GM13977 (cell line): ENCODE data around the gene ARG1.

Source experiments
- DNase-seq: peaks from one replicate; pipeline ENCODE4 v3.0.0; 2012; ENCODE audit warnings: low spot score
- in situ Hi-C: fragments of 300-500 bp; cut with MboI; formaldehyde crosslinking; loops from one replicate; pipeline ENCODE4 v1.12.0; 2022; ENCODE audit warnings: low sequenced_read_pairs, low pct_unique_long_range_greater_than_20kb, mixed read lengths, inconsistent platforms; ENCODE audit not compliant: unreplicated experiment
- TF ChIP-seq, protein P1 (sequence below): IDR thresholded peaks from 2 replicates; pipeline ENCODE4 v1.5.1; 2012; ENCODE audit warnings: mild to moderate bottlenecking, control low read depth; ENCODE audit not compliant: insufficient read depth; ENCODE audit errors: extremely low read depth, missing control alignments

ARG1 gene

GRCh38 chr6:131627724-131628682 is 55.0 kb downstream of the ARG1 start, which contains the start of gene MED23:
Gene MED23 (minus strand): TSS chr6:131628242. CDS start chr6:131628049, 193 bp downstream.
- in situ Hi-C loops = no loop called here
- TF ChIP-seq, protein P1, sequence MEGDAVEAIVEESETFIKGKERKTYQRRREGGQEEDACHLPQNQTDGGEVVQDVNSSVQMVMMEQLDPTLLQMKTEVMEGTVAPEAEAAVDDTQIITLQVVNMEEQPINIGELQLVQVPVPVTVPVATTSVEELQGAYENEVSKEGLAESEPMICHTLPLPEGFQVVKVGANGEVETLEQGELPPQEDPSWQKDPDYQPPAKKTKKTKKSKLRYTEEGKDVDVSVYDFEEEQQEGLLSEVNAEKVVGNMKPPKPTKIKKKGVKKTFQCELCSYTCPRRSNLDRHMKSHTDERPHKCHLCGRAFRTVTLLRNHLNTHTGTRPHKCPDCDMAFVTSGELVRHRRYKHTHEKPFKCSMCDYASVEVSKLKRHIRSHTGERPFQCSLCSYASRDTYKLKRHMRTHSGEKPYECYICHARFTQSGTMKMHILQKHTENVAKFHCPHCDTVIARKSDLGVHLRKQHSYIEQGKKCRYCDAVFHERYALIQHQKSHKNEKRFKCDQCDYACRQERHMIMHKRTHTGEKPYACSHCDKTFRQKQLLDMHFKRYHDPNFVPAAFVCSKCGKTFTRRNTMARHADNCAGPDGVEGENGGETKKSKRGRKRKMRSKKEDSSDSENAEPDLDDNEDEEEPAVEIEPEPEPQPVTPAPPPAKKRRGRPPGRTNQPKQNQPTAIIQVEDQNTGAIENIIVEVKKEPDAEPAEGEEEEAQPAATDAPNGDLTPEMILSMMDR = peak; percentile 100
- peak; percentile 81 for DNase-seq

GRCh38 chr6:131628726-131629125 is 55.7 kb downstream of the ARG1 start:
- TF ChIP-seq, protein P1 = no peak
- in situ Hi-C loops = no loop called here
- DNase-seq = no peak

DNA sequence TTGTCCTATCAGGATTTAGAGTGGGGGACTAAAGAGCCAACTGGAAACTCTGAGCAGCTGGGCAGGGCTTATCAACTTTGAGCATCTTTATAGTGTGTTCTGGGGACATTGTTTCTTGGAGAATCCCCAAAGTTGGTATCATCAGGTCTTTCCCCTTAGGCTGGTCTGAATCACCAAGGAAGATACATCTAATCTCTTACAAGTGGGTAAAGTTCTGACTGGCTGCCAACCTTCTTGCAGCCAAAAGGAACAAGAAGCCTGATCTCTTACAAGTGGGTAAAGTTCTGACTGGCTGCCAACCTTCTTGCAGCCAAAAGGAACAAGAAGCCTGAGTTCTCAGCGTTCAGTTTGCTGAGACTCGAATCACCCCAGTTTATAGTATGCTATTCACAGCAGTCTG is 56.6 kb downstream of the ARG1 start:
- DNase-seq = no peak
- in situ Hi-C loops = no loop called here
- TF ChIP-seq, protein P1 = no peak

GRCh38 chr6:131631625-131632289 is 58.7 kb downstream of the ARG1 start:
- no peak for DNase-seq
- TF ChIP-seq, protein P1 = no peak
- in situ Hi-C loops = no loop called here
